K562 (cell line): ENCODE results near the gene GDF9. TPM values are rescaled to one million over a fixed set of nuclear protein-coding genes. Genes with fewer than 3 reads are reported as not detected.
A peak's percentile ranks its signal among the peaks of the same experiment; 100 is the strongest.

Experiments
- DDX20 ChIP-seq: fragments of 450-650 bp; IDR thresholded peaks from 2 replicates; pipeline ENCODE4 v1.6.1; 2016; ENCODE audit warnings: missing genetic modification characterization, low read depth, mild to moderate bottlenecking, missing compliant biosample characterization, moderate library complexity
- DEAF1 ChIP-seq: fragments of 450-650 bp; formaldehyde crosslinking; IDR thresholded peaks from 2 replicates; pipeline ENCODE4 v1.4.0; 2020; ENCODE audit warnings: mild to moderate bottlenecking, moderate library complexity
- HEY1 ChIP-seq: fragments of 250-450 bp; sonication (Bioruptor Pico); IDR thresholded peaks from 2 replicates; pipeline ENCODE4 v1.5.0; 2020; ENCODE audit warnings: mild to moderate bottlenecking, moderate library complexity, borderline replicate concordance
- HLTF ChIP-seq: fragments of 450-650 bp; IDR thresholded peaks from 2 replicates; pipeline ENCODE4 v1.6.1; 2016
- MYBL2 ChIP-seq, 2 experiments: fragments of 450-650 bp in 1 of 2; sonication (generic) in 1 of 2; formaldehyde crosslinking in 1 of 2; IDR thresholded peaks; 2 replicates each; pipeline versions ENCODE4 v1.6.1 to v1.8.1; 2017 to 2022; ENCODE audit warnings: borderline replicate concordance in 1 of 2, inconsistent platforms in 1 of 2, low read depth in 1 of 2, mild to moderate bottlenecking in 1 of 2, missing genetic modification reagents in 1 of 2, moderate library complexity in 1 of 2
- NONO ChIP-seq, 2 experiments: fragments of 200-400 bp in 1 of 2; fragments of 450-650 bp in 1 of 2; formaldehyde crosslinking in 1 of 2; IDR thresholded peaks; 2 replicates each; pipeline ENCODE4 v1.6.1; 2017; ENCODE audit warnings: low read depth in 2 of 2, mild to moderate bottlenecking in 2 of 2, moderate library complexity in 2 of 2, low read length in 1 of 2
- PURB ChIP-seq: sonication (generic); formaldehyde crosslinking; IDR thresholded peaks from 2 replicates; pipeline ENCODE4 v1.9.0; 2021; ENCODE audit warnings: low read depth, mild to moderate bottlenecking, missing genetic modification reagents
- RBM22 ChIP-seq: fragments of 200-400 bp; formaldehyde crosslinking; IDR thresholded peaks from 2 replicates; pipeline ENCODE4 v1.6.1; 2018; ENCODE audit warnings: low read length, low read depth; ENCODE audit not compliant: poor library complexity, severe bottlenecking
- RCOR1 ChIP-seq, 2 experiments: IDR thresholded peaks; 2 replicates each; pipeline ENCODE4 v1.6.1; 2012; ENCODE audit warnings: low read depth in 2 of 2, low read length in 2 of 2, borderline replicate concordance in 1 of 2, improper control_type of control experiment in 1 of 2
- STAG1 ChIP-seq: sonication (generic); formaldehyde crosslinking; IDR thresholded peaks from 2 replicates; pipeline ENCODE4 v1.5.0; 2020; ENCODE audit warnings: missing genetic modification reagents, borderline replicate concordance
- STAT5A ChIP-seq: IDR thresholded peaks from 2 replicates; pipeline ENCODE4 v1.6.1; 2012; ENCODE audit warnings: low read length, inconsistent platforms, borderline replicate concordance
- TRIM25 ChIP-seq: fragments of 450-650 bp; IDR thresholded peaks from 2 replicates; pipeline ENCODE4 v1.7.0; 2016; ENCODE audit warnings: borderline replicate concordance
- TSC22D4 ChIP-seq: fragments of 450-650 bp; IDR thresholded peaks from 2 replicates; pipeline ENCODE4 v1.6.1; 2016; ENCODE audit warnings: missing genetic modification characterization, missing biosample characterization, control low read depth
- ZNF232 ChIP-seq: sonication (generic); formaldehyde crosslinking; IDR thresholded peaks from 2 replicates; pipeline ENCODE4 v1.8.0; 2022; ENCODE audit warnings: mild to moderate bottlenecking, missing genetic modification reagents
- ZNF239 ChIP-seq: fragments of 250-450 bp; sonication (Bioruptor Pico); IDR thresholded peaks from 2 replicates; pipeline ENCODE4 v1.4.0; 2020; ENCODE audit warnings: mild to moderate bottlenecking
- polyA plus RNA-seq, 8 experiments: library from polyadenylated mRNA; depleted of rRNA in 4 of 8; stranded (reverse) in 5 of 8; unstranded in 3 of 8; fragments of >200 nt; fragmentation: Nextera tagmentation in 2 of 8; fragmentation: Illumina TruSeq in 1 of 8; extraction: Ambion mirVana in 2 of 8; extraction: Trizol in 1 of 8; gene quantifications; 2 replicates each; pipeline versions ENCODE4 v1.2.1 to v1.2.3, GENCODE V29; 2011 to 2014; ENCODE audit warnings: inconsistent platforms in 1 of 8, missing spikeins in 1 of 8
- total RNA-seq, 7 experiments: library from RNA; depleted of rRNA in 6 of 7; stranded (reverse); fragments of >200 nt in 6 of 7; fragmentation: Illumina TruSeq in 2 of 7; extraction: Trizol in 2 of 7; gene quantifications; 2 replicates each; pipeline versions ENCODE4 v1.2.1 to v1.2.3, GENCODE V29; 2011 to 2021; ENCODE audit warnings: low replicate concordance in 1 of 7
- TF ChIP-seq, protein P1 (sequence below): fragments of 450-650 bp; IDR thresholded peaks from 2 replicates; pipeline ENCODE4 v1.6.1; 2017; ENCODE audit warnings: antibody characterized with exemption, mild to moderate bottlenecking

The GDF9 gene
- total and polyA plus RNA-seq, 9 of the 15 experiments (the other 6 are each of a cell fraction or from before 2014, with no cell fraction given): 0.10 to 0.70 (median 0.20) TPM; not detected in 1

- no peak for TF ChIP-seq HEY1 (CRISPR knock-in tag)
- no peak; the same call in 1 of the 2 replicates for TF ChIP-seq STAT5A
- TF ChIP-seq ZNF232 (CRISPR knock-in tag): 0 out of 2 replicates have a peak, but pooled peaks have one; percentile 32
- peak; percentile 20; the same call in 1 of the 2 replicates for TF ChIP-seq HLTF
- TF ChIP-seq NONO (IDR thresholded peaks at IDR 0.05; ENCODE audit: low read depth in 2 of 2, low read length in 1 of 2): peak in 1 of 2 experiments; percentile 97; a peak in 2 of 4 replicates
- TF ChIP-seq MYBL2 (IDR thresholded peaks at IDR 0.05; ENCODE audit: low read depth): no peak
- no peak for TF ChIP-seq MYBL2 (CRISPR knock-in tag; IDR thresholded peaks at IDR 0.05; ENCODE audit: borderline replicate concordance)
- TF ChIP-seq, protein P1, sequence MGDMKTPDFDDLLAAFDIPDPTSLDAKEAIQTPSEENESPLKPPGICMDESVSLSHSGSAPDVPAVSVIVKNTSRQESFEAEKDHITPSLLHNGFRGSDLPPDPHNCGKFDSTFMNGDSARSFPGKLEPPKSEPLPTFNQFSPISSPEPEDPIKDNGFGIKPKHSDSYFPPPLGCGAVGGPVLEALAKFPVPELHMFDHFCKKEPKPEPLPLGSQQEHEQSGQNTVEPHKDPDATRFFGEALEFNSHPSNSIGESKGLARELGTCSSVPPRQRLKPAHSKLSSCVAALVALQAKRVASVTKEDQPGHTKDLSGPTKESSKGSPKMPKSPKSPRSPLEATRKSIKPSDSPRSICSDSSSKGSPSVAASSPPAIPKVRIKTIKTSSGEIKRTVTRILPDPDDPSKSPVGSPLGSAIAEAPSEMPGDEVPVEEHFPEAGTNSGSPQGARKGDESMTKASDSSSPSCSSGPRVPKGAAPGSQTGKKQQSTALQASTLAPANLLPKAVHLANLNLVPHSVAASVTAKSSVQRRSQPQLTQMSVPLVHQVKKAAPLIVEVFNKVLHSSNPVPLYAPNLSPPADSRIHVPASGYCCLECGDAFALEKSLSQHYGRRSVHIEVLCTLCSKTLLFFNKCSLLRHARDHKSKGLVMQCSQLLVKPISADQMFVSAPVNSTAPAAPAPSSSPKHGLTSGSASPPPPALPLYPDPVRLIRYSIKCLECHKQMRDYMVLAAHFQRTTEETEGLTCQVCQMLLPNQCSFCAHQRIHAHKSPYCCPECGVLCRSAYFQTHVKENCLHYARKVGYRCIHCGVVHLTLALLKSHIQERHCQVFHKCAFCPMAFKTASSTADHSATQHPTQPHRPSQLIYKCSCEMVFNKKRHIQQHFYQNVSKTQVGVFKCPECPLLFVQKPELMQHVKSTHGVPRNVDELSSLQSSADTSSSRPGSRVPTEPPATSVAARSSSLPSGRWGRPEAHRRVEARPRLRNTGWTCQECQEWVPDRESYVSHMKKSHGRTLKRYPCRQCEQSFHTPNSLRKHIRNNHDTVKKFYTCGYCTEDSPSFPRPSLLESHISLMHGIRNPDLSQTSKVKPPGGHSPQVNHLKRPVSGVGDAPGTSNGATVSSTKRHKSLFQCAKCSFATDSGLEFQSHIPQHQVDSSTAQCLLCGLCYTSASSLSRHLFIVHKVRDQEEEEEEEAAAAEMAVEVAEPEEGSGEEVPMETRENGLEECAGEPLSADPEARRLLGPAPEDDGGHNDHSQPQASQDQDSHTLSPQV: no peak; the same call in 1 of the 2 replicates
- peak in 1 of 2 experiments; percentile 58; a peak in 1 of 4 replicates for TF ChIP-seq RCOR1 (IDR thresholded peaks at IDR 0.05; ENCODE audit: borderline replicate concordance in 1 of 2, low read depth in 2 of 2, low read length in 2 of 2)
- no peak for TF ChIP-seq PURB
- no peak for TF ChIP-seq RBM22
- no peak for TF ChIP-seq TRIM25
- peak; percentile 77 for TF ChIP-seq DEAF1 (CRISPR knock-in tag)
- TF ChIP-seq TSC22D4: no peak
- peak; percentile 34; the same call in 1 of the 2 replicates for TF ChIP-seq STAG1 (CRISPR knock-in tag)
- TF ChIP-seq DDX20 (tag): no peak
- no peak for TF ChIP-seq ZNF239 (CRISPR knock-in tag)
Observed at GRCh38 chr5:132866342-132867045, at the start of gene GDF9, which contains the start of gene UQCRQ (continued).
